Hematopoietic multipotent progenitor cell treated with erythropoietin and hydrocortisone succinate and interleukin-3 and kit ligand, for 17 days (in vitro differentiated cells): ENCODE data around the gene NACC2.
A peak's percentile ranks its signal among the peaks of the same experiment; 100 is the strongest.

ENCODE experiments used
- DNase-seq: peaks from one replicate; pipeline ENCODE4 v3.0.0-alpha.2; 2015; ENCODE audit warnings: low spot score

Gene NACC2

GRCh38 chr9:135992486-135993408 is 102.3 kb downstream of the NACC2 start:
- no peak for DNase-seq

- no peak for DNase-seq
Measured at GRCh38 chr9:135991771-135992170, 103.3 kb downstream of the NACC2 start.

GRCh38 chr9:135990468-135991429 is 104.3 kb downstream of the NACC2 start:
- peak; percentile 19 for DNase-seq

- no peak for DNase-seq
Measured at GRCh38 chr9:135989722-135990467, 105.2 kb downstream of the NACC2 start.

GRCh38 chr9:135989157-135989556 is 105.9 kb downstream of the NACC2 start:
- DNase-seq: no peak

GRCh38 chr9:135988493-135988892 is 106.6 kb downstream of the NACC2 start:
- no peak for DNase-seq

DNA sequence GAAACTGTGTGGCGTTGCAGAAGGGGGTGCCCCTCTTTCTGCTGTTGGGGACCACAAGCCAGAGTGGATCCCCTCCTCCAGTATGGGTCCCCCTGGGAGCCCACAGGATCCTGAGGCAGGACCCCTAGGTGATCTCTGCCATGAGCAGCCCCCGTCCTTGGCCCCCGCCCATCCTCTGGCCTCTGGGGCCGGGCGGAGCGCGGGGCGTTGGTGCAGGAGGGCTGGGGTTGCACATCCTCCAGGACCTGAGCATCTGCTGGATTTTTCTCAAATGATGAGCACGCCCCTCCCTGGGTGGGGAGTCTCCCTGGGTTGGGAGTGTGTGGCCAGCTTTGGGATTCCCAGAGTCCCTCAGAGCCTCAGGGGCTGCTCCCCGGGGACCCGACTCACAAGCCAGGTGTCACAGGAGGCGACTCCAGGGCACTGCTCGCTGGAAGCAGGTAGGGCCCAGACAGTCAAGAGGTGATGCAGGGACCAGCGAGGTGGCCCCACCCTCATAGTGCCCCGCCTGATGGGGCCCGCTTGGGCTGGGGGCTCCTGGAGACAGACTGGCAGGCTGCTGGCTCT is 107.2 kb downstream of the NACC2 start:
- no peak for DNase-seq

- DNase-seq: no peak
Measured at GRCh38 chr9:135986605-135987004, 108.5 kb downstream of the NACC2 start.

DNA sequence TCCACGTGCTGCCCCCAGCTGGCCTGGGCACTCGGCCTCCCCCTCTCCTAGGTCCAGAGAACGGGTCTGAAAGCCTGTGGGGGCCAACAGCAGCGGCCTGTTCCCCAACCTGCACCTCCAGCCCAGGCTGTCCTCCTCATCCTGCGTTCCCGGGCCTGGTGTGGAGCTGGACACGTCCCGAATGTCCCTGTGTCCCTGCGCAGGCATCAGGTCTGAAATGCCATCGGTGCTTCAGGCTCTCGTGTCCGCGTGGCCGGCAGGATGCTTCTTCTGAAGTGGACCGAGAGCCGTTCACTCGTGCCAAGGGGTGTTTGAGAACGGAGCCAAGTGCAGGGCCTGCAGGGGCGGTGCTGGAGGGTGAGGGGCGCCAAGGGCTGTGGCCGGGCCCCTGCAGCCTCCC is 109.2 kb downstream of the NACC2 start:
- DNase-seq: no peak

GRCh38 chr9:135985459-135985774 is 109.7 kb downstream of the NACC2 start:
- no peak for DNase-seq

GRCh38 chr9:135984072-135984710 is 110.9 kb downstream of the NACC2 start:
- DNase-seq: no peak

DNA sequence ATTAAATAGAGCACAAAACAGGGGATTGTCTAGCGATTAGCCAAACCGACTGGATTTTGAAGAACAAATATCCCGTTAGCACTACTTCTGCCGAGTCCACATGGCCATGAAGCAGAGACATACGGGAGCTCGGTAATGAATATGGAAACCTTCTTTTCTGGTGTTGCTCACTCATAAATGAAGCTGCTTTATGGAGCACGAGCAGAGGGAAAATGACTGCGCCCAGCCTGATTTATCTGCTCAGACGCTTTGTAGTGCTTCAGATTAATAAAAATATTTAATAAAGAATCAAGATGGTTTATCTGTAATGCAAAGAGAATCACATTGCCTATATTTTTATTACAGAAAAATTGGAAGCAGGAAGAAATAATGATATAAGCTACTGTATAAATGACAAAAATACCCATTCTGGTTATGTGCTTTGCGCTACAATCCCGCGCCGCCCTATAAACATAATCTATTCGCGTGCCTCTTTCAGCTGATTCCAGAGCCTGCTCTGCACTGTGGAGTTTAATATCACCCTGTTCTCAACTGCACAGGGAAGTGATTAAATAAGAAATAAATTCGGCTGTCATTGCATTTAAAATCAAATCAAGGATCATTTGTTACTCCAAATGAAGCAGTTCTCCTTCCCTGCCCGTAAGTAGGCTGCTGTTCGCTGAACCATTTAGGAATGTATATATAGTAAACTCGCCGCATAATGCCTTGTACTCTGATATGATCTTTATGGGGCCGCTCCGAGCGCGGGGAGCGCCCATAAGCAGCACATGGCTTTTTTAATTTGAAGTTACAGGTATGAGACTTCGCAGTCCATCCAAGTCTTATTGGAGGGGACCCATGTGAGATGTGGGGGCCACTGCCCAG is 111.6 kb downstream of the NACC2 start:
- DNase-seq: no peak

GRCh38 chr9:135982499-135983207 is 112.4 kb downstream of the NACC2 start:
- DNase-seq: no peak

- no peak for DNase-seq
Measured at GRCh38 chr9:135980926-135981630, 114.0 kb downstream of the NACC2 start.

GRCh38 chr9:135979547-135980166 is 115.4 kb downstream of the NACC2 start:
- no peak for DNase-seq

GRCh38 chr9:135978642-135979546 is 116.2 kb downstream of the NACC2 start:
- DNase-seq: no peak

DNA sequence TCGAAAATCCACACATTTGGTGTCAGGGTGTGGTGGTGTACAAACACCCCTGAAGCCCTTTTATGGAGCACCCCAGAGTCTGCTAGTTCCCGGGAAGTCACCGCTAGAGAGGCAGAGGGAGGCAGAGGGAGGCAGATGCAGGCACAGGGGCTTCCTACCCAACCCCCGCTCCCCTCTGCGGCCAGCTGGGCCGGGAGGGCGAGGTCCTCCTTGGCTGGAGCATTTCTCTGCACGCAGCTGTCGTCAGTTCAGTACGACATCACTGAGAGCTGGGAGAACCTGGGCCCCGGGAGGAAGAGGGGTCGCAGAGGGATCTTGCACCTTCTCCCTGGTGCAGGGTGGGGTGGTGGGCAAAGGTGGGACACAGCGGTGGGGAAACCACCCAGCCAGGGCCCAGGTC is 118.1 kb downstream of the NACC2 start:
- no peak for DNase-seq

- DNase-seq: no peak
Measured at GRCh38 chr9:135976531-135976930, 118.6 kb downstream of the NACC2 start.
